GM20000 (cell line): ENCODE results near the gene SIT1.

Experiments used
- DNase-seq: peaks from one replicate; pipeline ENCODE4 v3.0.0; 2012; ENCODE audit warnings: low spot score
- TF ChIP-seq, protein P1 (sequence below): IDR thresholded peaks from 2 replicates; pipeline ENCODE4 v1.5.1; 2012; ENCODE audit warnings: mild to moderate bottlenecking, control low read depth; ENCODE audit errors: extremely low read depth, missing control alignments

Gene SIT1

GRCh38 chr9:35657546-35658136 is 6.9 kb upstream of the SIT1 start, which contains the start of gene RMRP:
Gene RMRP (minus strand): TSS chr9:35658019.
- DNase-seq: peak; percentile 91
- TF ChIP-seq, protein P1, sequence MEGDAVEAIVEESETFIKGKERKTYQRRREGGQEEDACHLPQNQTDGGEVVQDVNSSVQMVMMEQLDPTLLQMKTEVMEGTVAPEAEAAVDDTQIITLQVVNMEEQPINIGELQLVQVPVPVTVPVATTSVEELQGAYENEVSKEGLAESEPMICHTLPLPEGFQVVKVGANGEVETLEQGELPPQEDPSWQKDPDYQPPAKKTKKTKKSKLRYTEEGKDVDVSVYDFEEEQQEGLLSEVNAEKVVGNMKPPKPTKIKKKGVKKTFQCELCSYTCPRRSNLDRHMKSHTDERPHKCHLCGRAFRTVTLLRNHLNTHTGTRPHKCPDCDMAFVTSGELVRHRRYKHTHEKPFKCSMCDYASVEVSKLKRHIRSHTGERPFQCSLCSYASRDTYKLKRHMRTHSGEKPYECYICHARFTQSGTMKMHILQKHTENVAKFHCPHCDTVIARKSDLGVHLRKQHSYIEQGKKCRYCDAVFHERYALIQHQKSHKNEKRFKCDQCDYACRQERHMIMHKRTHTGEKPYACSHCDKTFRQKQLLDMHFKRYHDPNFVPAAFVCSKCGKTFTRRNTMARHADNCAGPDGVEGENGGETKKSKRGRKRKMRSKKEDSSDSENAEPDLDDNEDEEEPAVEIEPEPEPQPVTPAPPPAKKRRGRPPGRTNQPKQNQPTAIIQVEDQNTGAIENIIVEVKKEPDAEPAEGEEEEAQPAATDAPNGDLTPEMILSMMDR: no peak

- TF ChIP-seq, protein P1: no peak
- DNase-seq: no peak
Measured at GRCh38 chr9:35656831-35657545, 6.3 kb upstream of the SIT1 start.

- DNase-seq: no peak
Measured at GRCh38 chr9:35656348-35656747, 5.6 kb upstream of the SIT1 start.

DNA sequence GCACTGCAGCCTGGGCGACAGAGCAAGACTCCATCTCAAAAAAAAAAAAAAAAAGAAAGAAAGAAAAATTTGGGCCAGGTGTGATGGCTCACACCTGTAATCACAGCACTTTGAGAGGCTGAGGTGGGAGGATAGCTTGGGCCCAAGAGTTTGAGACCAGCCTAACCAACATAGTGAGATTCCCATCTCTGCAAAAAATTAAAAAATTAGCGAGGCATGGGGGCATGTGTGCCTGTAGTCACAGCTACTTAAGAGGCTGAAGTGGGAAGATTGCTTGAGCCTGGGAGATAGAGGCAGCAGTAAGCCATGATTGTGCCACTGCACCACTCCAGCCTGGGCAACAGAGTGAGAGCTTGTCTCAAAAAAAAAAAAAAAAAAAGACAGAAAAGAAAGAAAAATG is 2.9 kb upstream of the SIT1 start:
- TF ChIP-seq, protein P1: no peak
- DNase-seq: no peak

More at GRCh38 chr9:35656348-35656747, 5.6 kb upstream of the SIT1 start:
- TF ChIP-seq, protein P1: no peak

GRCh38 chr9:35652829-35653209 is 2.1 kb upstream of the SIT1 start:
- no peak for DNase-seq
- TF ChIP-seq, protein P1: no peak

DNA sequence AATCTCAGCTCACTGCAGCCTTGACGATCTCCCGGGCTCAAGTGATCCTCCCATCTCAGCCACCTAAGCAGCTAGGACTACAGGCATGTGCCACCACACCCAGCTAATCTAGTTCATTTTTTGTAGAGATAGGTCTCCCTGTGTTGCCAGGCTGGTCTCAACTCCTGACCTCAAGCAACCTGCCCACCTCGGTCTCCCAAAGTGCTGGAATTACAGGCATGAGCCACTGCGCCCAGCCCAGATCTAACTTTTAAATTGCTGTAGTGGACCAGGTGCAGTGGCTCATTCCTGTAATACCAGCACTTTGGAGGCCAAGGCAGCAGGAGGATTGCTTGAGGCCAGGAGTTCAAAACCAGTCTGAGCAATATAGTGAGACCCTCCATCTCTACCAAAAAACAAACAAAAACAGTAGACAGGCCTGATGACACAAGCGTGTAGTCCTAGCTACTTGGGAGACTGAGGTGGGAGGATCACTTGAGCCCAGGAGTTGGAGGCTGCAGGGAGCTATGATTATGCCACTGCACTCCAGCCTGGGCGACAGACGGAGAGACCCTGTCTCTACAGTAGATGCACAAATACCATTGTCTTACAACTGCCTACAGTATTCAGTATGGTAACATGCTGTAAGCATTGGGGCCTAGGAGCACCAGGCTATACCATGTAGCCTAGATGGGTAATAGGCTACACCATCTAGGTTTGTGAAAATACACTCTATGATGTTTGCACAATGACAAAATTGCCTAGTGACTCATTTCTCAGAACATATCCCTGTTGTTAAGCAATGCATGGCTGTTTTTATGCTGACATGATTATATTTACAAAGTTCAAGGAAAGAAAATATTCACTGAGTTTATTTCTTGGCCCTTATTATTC is 1.5 kb upstream of the SIT1 start:
- DNase-seq: no peak
- TF ChIP-seq, protein P1: no peak
